Rectal smooth muscle tissue (tissue), 1 donor: ENCODE measurements around the gene MRPL43.

Experiments
- H3K27ac ChIP-seq: one replicate; pipeline ENCODE4 v1.7.0; 2013; ENCODE audit warnings: low read depth, low read length, inconsistent platforms
- H3K27me3 ChIP-seq: one replicate; pipeline ENCODE4 v1.7.0; 2013; ENCODE audit warnings: low read length; ENCODE audit not compliant: control insufficient read depth, insufficient read depth
- H3K36me3 ChIP-seq: one replicate; pipeline ENCODE4 v1.7.0; 2013; ENCODE audit warnings: low read length; ENCODE audit not compliant: control insufficient read depth, insufficient read depth
- H3K4me1 ChIP-seq: one replicate; pipeline ENCODE4 v1.7.0; 2013; ENCODE audit warnings: low read length; ENCODE audit not compliant: control insufficient read depth, insufficient read depth
- H3K4me3 ChIP-seq: one replicate; pipeline ENCODE4 v1.7.0; 2013; ENCODE audit warnings: low read length
- H3K9ac ChIP-seq: one replicate; pipeline ENCODE4 v1.7.0; 2013; ENCODE audit warnings: low read length

Gene MRPL43

DNA sequence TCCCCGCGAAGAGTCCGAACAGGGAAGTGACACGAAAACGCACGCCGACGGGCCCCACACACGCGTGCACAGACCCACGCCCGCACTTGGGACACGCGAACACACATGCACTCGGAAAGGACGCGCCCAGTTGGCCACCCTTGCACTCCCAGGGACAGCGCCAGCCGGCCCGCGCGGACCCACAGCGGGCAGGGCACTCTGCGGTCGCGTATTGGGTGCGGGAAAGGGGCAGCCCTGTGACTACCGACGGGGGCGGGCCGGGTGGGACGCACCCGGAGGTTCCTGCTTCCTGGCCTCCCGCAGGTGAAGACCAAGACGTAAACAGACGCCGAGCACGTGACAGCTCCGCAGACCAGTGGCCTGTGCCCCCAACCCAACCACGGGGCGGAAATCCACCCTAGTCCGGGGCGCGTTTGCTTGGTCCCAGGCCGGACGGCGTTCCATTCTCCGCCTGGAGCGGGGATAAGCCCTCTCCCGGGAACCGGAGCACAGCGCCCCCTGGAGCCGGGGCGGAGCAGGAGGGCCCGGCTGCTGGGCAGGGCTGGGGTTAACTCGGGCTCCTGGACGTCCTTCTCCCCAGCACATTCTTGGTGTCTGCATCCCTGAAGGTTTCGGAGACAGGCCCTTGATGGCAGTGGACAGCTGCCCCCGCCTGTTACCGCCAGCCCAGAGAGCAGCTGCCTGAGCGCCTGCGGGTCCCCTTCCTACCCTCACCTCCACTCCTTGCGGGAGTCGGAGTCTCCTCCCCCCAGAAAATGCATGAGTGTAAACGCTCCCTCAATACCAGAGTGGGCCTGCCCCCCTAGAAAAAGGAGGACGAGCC lies 10.3 kb upstream of the MRPL43 start:
- peaks cover 30% of the 10 kb centered on the region for H3K4me1 ChIP-seq
- H3K9ac ChIP-seq = peak overlapping the region; percentile 50
- no peaks in the 10 kb centered on the region for H3K27me3 ChIP-seq
- H3K36me3 ChIP-seq = no peaks in the 10 kb centered on the region
- H3K4me3 ChIP-seq = peak overlapping the region; percentile 79
- peak overlapping the region; percentile 93 for H3K27ac ChIP-seq

GRCh38 chr10:100996678-100997359 lies 9.5 kb upstream of the MRPL43 start:
- H3K4me3 ChIP-seq = peak overlapping the region; percentile 79
- H3K36me3 ChIP-seq = no peaks in the 10 kb centered on the region
- H3K4me1 ChIP-seq = peaks cover 22% of the 10 kb centered on the region
- no peaks in the 10 kb centered on the region for H3K27me3 ChIP-seq
- peak overlapping the region; percentile 42 for H3K9ac ChIP-seq
- peak overlapping the region; percentile 93 for H3K27ac ChIP-seq

DNA sequence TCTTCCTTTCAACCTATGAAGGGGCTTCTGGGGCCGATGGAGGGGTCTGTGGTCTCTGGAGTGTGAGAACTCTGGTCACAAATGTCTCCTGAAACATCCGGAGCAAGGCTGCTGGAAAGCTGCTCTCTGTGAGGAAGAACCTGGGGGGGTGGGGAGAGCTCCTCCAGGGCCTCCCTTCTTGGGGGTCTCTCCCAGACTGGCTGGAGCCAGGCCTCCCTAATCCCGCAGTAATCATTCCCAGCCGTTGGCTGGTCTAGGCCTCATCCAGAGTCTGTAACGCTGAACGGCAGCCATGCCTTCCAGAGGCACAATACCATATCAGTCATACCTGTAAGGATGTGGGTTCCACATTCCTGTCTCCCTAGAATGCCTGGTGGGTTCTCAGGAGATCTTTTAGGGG lies 7.9 kb upstream of the MRPL43 start:
- Histone ChIP-seq H3K36me3 (peaks cover 11% of the 10 kb centered on the region), H3K27ac (no peak overlapping the region), H3K4me3 (no peak overlapping the region), H3K4me1 (peaks cover 10% of the 10 kb centered on the region), H3K27me3 (no peaks in the 10 kb centered on the region), H3K9ac (no peak overlapping the region)

- Histone ChIP-seq H3K27me3 (no peaks in the 10 kb centered on the region), H3K4me3 (no peak overlapping the region), H3K27ac (no peak overlapping the region), H3K36me3 (peaks cover 11% of the 10 kb centered on the region), H3K4me1 (peaks cover 10% of the 10 kb centered on the region), H3K9ac (no peak overlapping the region)
These were observed 6.8 kb upstream of the MRPL43 start for GRCh38 chr10:100993986-100994708.

GRCh38 chr10:100989088-100989487 lies 1.8 kb upstream of the MRPL43 start:
- Histone ChIP-seq H3K9ac (no peak overlapping the region), H3K27ac (no peak overlapping the region), H3K4me1 (peaks cover 14% of the 10 kb centered on the region), H3K36me3 (peaks cover 16% of the 10 kb centered on the region), H3K4me3 (no peak overlapping the region), H3K27me3 (no peaks in the 10 kb centered on the region)

DNA sequence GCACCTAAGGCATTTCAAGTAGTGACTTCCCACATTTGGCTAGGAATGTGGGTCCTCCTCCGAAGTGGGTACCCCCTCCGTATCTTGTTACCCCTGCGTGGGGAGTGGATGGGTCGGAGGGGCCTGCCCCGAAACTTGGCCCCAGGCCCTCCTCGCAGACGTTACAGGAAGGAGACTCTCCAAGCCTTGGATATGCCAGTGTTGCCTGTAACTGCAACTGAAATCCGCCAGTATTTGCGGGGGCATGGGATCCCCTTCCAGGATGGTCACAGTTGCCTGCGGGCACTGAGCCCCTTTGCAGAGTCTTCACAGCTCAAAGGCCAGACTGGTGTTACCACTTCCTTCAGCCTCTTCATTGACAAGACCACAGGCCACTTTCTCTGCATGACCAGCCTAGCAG lies 869 bp upstream of the MRPL43 start:
- peaks cover 16% of the 10 kb centered on the region for H3K36me3 ChIP-seq

GRCh38 chr10:100987685-100988049 lies 370 bp upstream of the MRPL43 start:
- H3K36me3 ChIP-seq = peaks cover 16% of the 10 kb centered on the region
- H3K9ac ChIP-seq = peak overlapping the region; percentile 43
- H3K27me3 ChIP-seq = no peaks in the 10 kb centered on the region
- H3K27ac ChIP-seq = peak overlapping the region; percentile 79
- H3K4me1 ChIP-seq = peaks cover 14% of the 10 kb centered on the region
- H3K4me3 ChIP-seq = peak overlapping the region; percentile 95

More for the DNA sequence above, 869 bp upstream of the MRPL43 start:
- Histone ChIP-seq H3K9ac (no peak overlapping the region), H3K27ac (no peak overlapping the region), H3K4me3 (peak overlapping the region; percentile 95), H3K4me1 (peaks cover 14% of the 10 kb centered on the region), H3K27me3 (no peaks in the 10 kb centered on the region)

DNA sequence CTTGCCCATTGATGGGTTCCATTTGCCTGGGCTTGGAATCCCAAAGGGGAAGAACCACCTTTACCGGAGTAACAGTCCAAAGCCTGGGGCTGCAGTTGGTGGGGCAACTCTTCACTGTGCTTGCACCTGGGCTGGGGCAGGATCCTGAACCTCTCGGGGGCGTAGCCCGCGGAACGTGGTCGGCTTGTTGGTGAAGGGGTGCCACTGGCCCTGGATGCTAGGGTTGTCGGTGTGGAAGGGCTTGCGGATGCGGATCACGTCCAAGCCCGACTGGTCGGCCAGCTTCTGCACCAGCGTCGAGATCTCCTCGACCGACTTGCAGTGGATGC lies 710 bp downstream of the MRPL43 start:
- Histone ChIP-seq H3K4me3 (peak overlapping the region; percentile 95), H3K27ac (peak overlapping the region; percentile 79), H3K36me3 (peaks cover 16% of the 10 kb centered on the region), H3K9ac (peak overlapping the region; percentile 49), H3K4me1 (peaks cover 14% of the 10 kb centered on the region), H3K27me3 (no peaks in the 10 kb centered on the region)

DNA sequence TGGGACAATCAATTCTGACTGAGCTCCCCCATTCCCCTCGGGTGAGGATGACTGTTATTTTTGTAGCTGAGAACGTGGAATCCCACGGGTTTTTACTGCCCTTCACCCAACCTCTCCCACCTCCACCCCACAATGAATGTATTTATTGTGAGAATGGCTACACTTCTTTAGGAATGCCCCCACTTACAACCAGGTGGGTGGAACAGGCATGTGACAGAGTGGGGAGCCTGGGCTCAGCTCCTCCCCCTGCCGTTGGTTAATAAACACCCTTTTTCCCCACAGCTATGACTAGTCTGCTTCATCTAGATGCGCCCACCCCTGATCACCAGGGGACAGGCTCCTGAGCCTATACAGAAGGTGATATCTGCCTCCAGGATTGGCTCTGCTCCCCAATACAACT lies 2.0 kb downstream of the MRPL43 start:
- no peak overlapping the region for H3K27ac ChIP-seq
- H3K27me3 ChIP-seq = no peaks in the 10 kb centered on the region
- no peak overlapping the region for H3K9ac ChIP-seq
- peaks cover 14% of the 10 kb centered on the region for H3K4me1 ChIP-seq
- no peak overlapping the region for H3K4me3 ChIP-seq
- peaks cover 13% of the 10 kb centered on the region for H3K36me3 ChIP-seq

DNA sequence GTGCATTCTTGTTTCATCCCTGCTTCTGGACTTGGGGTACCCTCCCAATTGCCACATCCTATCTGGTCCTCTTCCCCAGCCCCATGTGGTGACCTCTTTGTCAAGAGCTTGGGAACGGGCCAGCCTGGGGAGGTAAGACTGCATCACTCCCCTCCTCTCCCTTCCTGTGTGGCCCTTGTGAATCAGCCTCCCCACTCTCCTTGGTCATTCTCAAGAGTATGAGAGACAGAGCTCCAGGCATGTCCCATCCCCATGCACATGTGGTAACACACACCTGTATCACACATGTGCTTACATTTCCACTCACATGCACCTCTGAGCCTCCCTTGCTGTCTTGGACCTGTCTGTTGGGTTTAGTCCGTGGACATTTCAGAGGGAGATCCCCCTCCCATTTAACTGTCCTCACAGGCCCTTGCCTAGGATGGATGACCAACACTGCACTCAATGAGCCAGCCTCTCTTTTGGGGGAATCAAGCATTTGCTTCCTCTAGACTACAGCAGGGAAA lies 2.6 kb downstream of the MRPL43 start:
- Histone ChIP-seq H3K4me3 (no peak overlapping the region), H3K36me3 (peaks cover 19% of the 10 kb centered on the region), H3K9ac (no peak overlapping the region), H3K27me3 (no peaks in the 10 kb centered on the region), H3K27ac (no peak overlapping the region), H3K4me1 (peaks cover 14% of the 10 kb centered on the region)

- no peak overlapping the region for H3K9ac ChIP-seq
- peaks cover 14% of the 10 kb centered on the region for H3K4me1 ChIP-seq
- peaks cover 23% of the 10 kb centered on the region for H3K36me3 ChIP-seq
- H3K27me3 ChIP-seq = no peaks in the 10 kb centered on the region
- H3K27ac ChIP-seq = no peak overlapping the region
- no peak overlapping the region for H3K4me3 ChIP-seq
These were observed 3.2 kb downstream of the MRPL43 start for GRCh38 chr10:100983868-100984671.
